ENCODE data around the gene GRAMD1B.
"Not testable (repeated sequence)": the region's sequence is repeated elsewhere in the genome, so short reads cannot be mapped to it uniquely, and the experiment has no call there.

GRAMD1B gene

GRCh38 chr11:123568367-123568870 lies 138.3 kb downstream of the GRAMD1B start:
- DNase-seq (ENCODE audit: low read depth in 1 of 2, low spot score in 1 of 2): no peak
- H3K27me3 ChIP-seq (ENCODE audit: insufficient read depth, poor library complexity, severe bottlenecking): no peaks in the 10 kb centered on the region
- H3K4me3 ChIP-seq (replicated peaks; ENCODE audit: insufficient read depth, low read length): no peak overlapping the region
- H3K27ac ChIP-seq (replicated peaks): no peak overlapping the region
- TF ChIP-seq CTCF (IDR thresholded peaks at IDR 0.05; ENCODE audit: insufficient read depth, low read length): no peak
- TF ChIP-seq REST (IDR thresholded peaks at IDR 0.05; ENCODE audit: insufficient replicate concordance, low read depth): no peak
- no peak for TF ChIP-seq SPI1 (IDR thresholded peaks at IDR 0.05; ENCODE audit: borderline replicate concordance, low read depth)
- TF ChIP-seq POLR2AphosphoS5 (IDR thresholded peaks at IDR 0.05; ENCODE audit: low read depth): no peak
- TF ChIP-seq GABPA (IDR thresholded peaks at IDR 0.05; ENCODE audit: low read depth): no peak

GRCh38 chr11:123569393-123569792 lies 139.3 kb downstream of the GRAMD1B start:
- no peak for DNase-seq (ENCODE audit: low read depth in 1 of 2, low spot score in 1 of 2)
- H3K4me3 ChIP-seq (replicated peaks; ENCODE audit: insufficient read depth, low read length): no peak overlapping the region
- TF ChIP-seq GABPA (IDR thresholded peaks at IDR 0.05; ENCODE audit: low read depth): no peak
- TF ChIP-seq CTCF (IDR thresholded peaks at IDR 0.05; ENCODE audit: insufficient read depth, low read length): no peak
- no peak for TF ChIP-seq REST (IDR thresholded peaks at IDR 0.05; ENCODE audit: insufficient replicate concordance, low read depth)
- no peak for TF ChIP-seq SPI1 (IDR thresholded peaks at IDR 0.05; ENCODE audit: borderline replicate concordance, low read depth)
- TF ChIP-seq POLR2AphosphoS5 (IDR thresholded peaks at IDR 0.05; ENCODE audit: low read depth): no peak
- H3K27me3 ChIP-seq (ENCODE audit: insufficient read depth, poor library complexity, severe bottlenecking): no peaks in the 10 kb centered on the region
- no peak overlapping the region for H3K27ac ChIP-seq (replicated peaks)

- Histone ChIP-seq H3K27me3 (ENCODE audit: insufficient read depth, poor library complexity, severe bottlenecking) (no peaks in the 10 kb centered on the region), H3K27ac (replicated peaks) (no peak overlapping the region), H3K4me3 (replicated peaks; ENCODE audit: insufficient read depth, low read length) (no peak overlapping the region)
- DNase-seq (ENCODE audit: low read depth in 1 of 2, low spot score in 1 of 2): peak in 1 of 2 experiments; percentile 74
- TF ChIP-seq GABPA (IDR thresholded peaks at IDR 0.05; ENCODE audit: low read depth) (no peak), REST (IDR thresholded peaks at IDR 0.05; ENCODE audit: insufficient replicate concordance, low read depth) (no peak), SPI1 (IDR thresholded peaks at IDR 0.05; ENCODE audit: borderline replicate concordance, low read depth) (peak; percentile 66; the same call in 1 of the 2 replicates), CTCF (IDR thresholded peaks at IDR 0.05; ENCODE audit: insufficient read depth, low read length) (no peak)
Measured at GRCh38 chr11:123570939-123571580, 141.0 kb downstream of the GRAMD1B start.

GRCh38 chr11:123572791-123573190 lies 142.7 kb downstream of the GRAMD1B start:
- not testable (repeated sequence) for DNase-seq (ENCODE audit: low read depth in 1 of 2, low spot score in 1 of 2); H3K4me3 ChIP-seq (replicated peaks; ENCODE audit: insufficient read depth, low read length); H3K27me3 ChIP-seq (ENCODE audit: insufficient read depth, poor library complexity, severe bottlenecking); H3K27ac ChIP-seq (replicated peaks)
